Liver (tissue), 3 donors: Measurements from ENCODE around the gene HIF3A.

Source experiments
- ATF3 ChIP-seq: IDR thresholded peaks from 2 replicates; pipeline ENCODE4 v1.6.1; 2016; ENCODE audit warnings: antibody characterized with exemption
- CTCF ChIP-seq: fragments of 150-350 bp; IDR thresholded peaks from 2 replicates; pipeline ENCODE4 v1.5.1; 2017; ENCODE audit warnings: improper control_type of control experiment, low read depth, low read length; ENCODE audit not compliant: missing input control
- RAD21 ChIP-seq, 2 donors: IDR thresholded peaks; 2 replicates each; pipeline ENCODE4 v1.6.1; 2016; ENCODE audit warnings: antibody characterized with exemption in 2 of 2, mild to moderate bottlenecking in 2 of 2
- REST ChIP-seq: IDR thresholded peaks from 2 replicates; pipeline ENCODE4 v1.6.1; 2016; ENCODE audit warnings: antibody characterized with exemption, mild to moderate bottlenecking
- RXRA ChIP-seq, 2 donors: IDR thresholded peaks; 2 replicates each; pipeline ENCODE4 v1.6.1; 2017 to 2018; ENCODE audit warnings: antibody characterized with exemption in 2 of 2, mild to moderate bottlenecking in 1 of 2
- YY1 ChIP-seq: IDR thresholded peaks from 2 replicates; pipeline ENCODE4 v1.6.1; 2016; ENCODE audit warnings: antibody characterized with exemption, mild to moderate bottlenecking
- ZBTB33 ChIP-seq: IDR thresholded peaks from 2 replicates; pipeline ENCODE4 v1.6.1; 2016; ENCODE audit warnings: antibody characterized with exemption
- donor health status: healthy.
- donor health status: healthy.

- TF ChIP-seq RXRA (IDR thresholded peaks at IDR 0.05): no peak
- TF ChIP-seq CTCF: no peak
- no peak for TF ChIP-seq RAD21 (IDR thresholded peaks at IDR 0.05)
- TF ChIP-seq YY1: no peak
- no peak for TF ChIP-seq ZBTB33
- TF ChIP-seq REST: no peak
- no peak for TF ChIP-seq ATF3
Measured at GRCh38 chr19:46326608-46327007, 29.8 kb downstream of the HIF3A start.
